ENCODE results near the gene OR2B2.
"Not testable (repeated sequence)": the region's sequence is repeated elsewhere in the genome, so short reads cannot be mapped to it uniquely, and the experiment has no call there.

The OR2B2 gene
- total RNA-seq: 0 reads per million in 2 donors

- DNase-seq: no peak
Measured at GRCh38 chr6:27911956-27912446, at the start of gene OR2B2. Gene OR2B2 (minus strand): TSS chr6:27912396. CDS start chr6:27912319, 77 bp downstream.

- no peak for DNase-seq
Measured at GRCh38 chr6:27957516-27957915, 45.3 kb upstream of the OR2B2 start.

GRCh38 chr6:27956941-27957340 lies 44.7 kb upstream of the OR2B2 start, which contains the start of gene OR2B6:
Gene OR2B6 (plus strand): TSS chr6:27957241. CDS start chr6:27957241, 0 bp downstream.
- no peak for DNase-seq

GRCh38 chr6:27951040-27951439 lies 38.8 kb upstream of the OR2B2 start:
- DNase-seq: no peak

GRCh38 chr6:27948237-27948636 lies 36.0 kb upstream of the OR2B2 start:
- no peak for DNase-seq

- not testable (repeated sequence) for DNase-seq
Measured at GRCh38 chr6:27943072-27943471, 30.9 kb upstream of the OR2B2 start.

GRCh38 chr6:27940766-27941165 lies 28.6 kb upstream of the OR2B2 start:
- peak in 1 of 5 experiments; percentile 1 for DNase-seq

- DNase-seq: no peak
Measured at GRCh38 chr6:27931209-27931608, 19.0 kb upstream of the OR2B2 start.

GRCh38 chr6:27929930-27930329 lies 17.7 kb upstream of the OR2B2 start:
- DNase-seq: not testable (repeated sequence)

- DNase-seq: not testable (repeated sequence)
Measured at GRCh38 chr6:27928041-27928440, 15.8 kb upstream of the OR2B2 start.

- DNase-seq: no peak
Measured at GRCh38 chr6:27924179-27924578, 12.0 kb upstream of the OR2B2 start.

GRCh38 chr6:27922949-27923348 lies 10.8 kb upstream of the OR2B2 start:
- DNase-seq: no peak

GRCh38 chr6:27908017-27908416 lies 4.2 kb downstream of the OR2B2 start:
- DNase-seq: peak in 1 of 5 experiments; percentile 34

GRCh38 chr6:27902335-27903314 lies 9.6 kb downstream of the OR2B2 start:
- peak; percentile 59 to 82 (median 78) for DNase-seq

- no peak for DNase-seq
Measured at GRCh38 chr6:27901801-27902200, 10.4 kb downstream of the OR2B2 start.

- not testable (repeated sequence) for DNase-seq
Measured at GRCh38 chr6:27900197-27900596, 12.0 kb downstream of the OR2B2 start.

- no peak for DNase-seq
Measured at GRCh38 chr6:27899543-27899942, 12.7 kb downstream of the OR2B2 start.

- DNase-seq: no peak
Measured at GRCh38 chr6:27897580-27898206, 14.5 kb downstream of the OR2B2 start.

- DNase-seq: no peak
Measured at GRCh38 chr6:27896398-27896796, 15.8 kb downstream of the OR2B2 start.

GRCh38 chr6:27894839-27895762 lies 17.1 kb downstream of the OR2B2 start:
- peak in 4 of 5 experiments; percentile 26 to 90 (median 56) for DNase-seq

GRCh38 chr6:27893836-27894807 lies 18.1 kb downstream of the OR2B2 start:
- DNase-seq: peak; percentile 36 to 92 (median 66)
